ENCODE results near the gene CDT1.

GRCh38 chr16:88855176-88855575 lies 51.6 kb downstream of the CDT1 start:
- no peak for TF ChIP-seq ZNF274 (IDR thresholded peaks at IDR 0.05; ENCODE audit: low read depth, low read length)
- TF ChIP-seq YY1 (IDR thresholded peaks at IDR 0.05; ENCODE audit: insufficient read depth, insufficient read length), result no peak

Data from NT2/D1 (cell line).